Activated CD4-positive, CD25-positive, alpha-beta regulatory T cell treated with anti-CD3 and anti-CD28 coated beads, Interleukin-2, amount 50 U/mL, for 72 hours (primary cell): ENCODE data around the gene CCDC85C.

Source experiments
- DNase-seq: peaks from one replicate; pipeline ENCODE4 v3.0.0; 2021

CCDC85C gene

GRCh38 chr14:99570544-99571302, 33.3 kb downstream of the CCDC85C start:
- no peak for DNase-seq

- DNase-seq: no peak
Measured at GRCh38 chr14:99569725-99570543, 34.1 kb downstream of the CCDC85C start.

GRCh38 chr14:99568567-99569560, 35.1 kb downstream of the CCDC85C start:
- DNase-seq: no peak

- no peak for DNase-seq
Measured at GRCh38 chr14:99566390-99567354, 37.3 kb downstream of the CCDC85C start.

GRCh38 chr14:99566009-99566389, 38.0 kb downstream of the CCDC85C start:
- no peak for DNase-seq

- DNase-seq: no peak
Measured at GRCh38 chr14:99565383-99565782, 38.6 kb downstream of the CCDC85C start.

GRCh38 chr14:99564926-99565259, 39.1 kb downstream of the CCDC85C start:
- DNase-seq: no peak

GRCh38 chr14:99564256-99564925, 39.6 kb downstream of the CCDC85C start:
- DNase-seq: no peak

GRCh38 chr14:99563749-99564129, 40.3 kb downstream of the CCDC85C start:
- no peak for DNase-seq

- no peak for DNase-seq
Measured at GRCh38 chr14:99562856-99563748, 40.9 kb downstream of the CCDC85C start.

- DNase-seq: no peak
Measured at GRCh38 chr14:99561864-99562263, 42.1 kb downstream of the CCDC85C start.

- DNase-seq: no peak
Measured at GRCh38 chr14:99560922-99561683, 42.9 kb downstream of the CCDC85C start.

- no peak for DNase-seq
Measured at GRCh38 chr14:99560403-99560802, 43.6 kb downstream of the CCDC85C start.

GRCh38 chr14:99559286-99559990, 44.6 kb downstream of the CCDC85C start:
- no peak for DNase-seq

GRCh38 chr14:99556134-99556791, 47.7 kb downstream of the CCDC85C start:
- DNase-seq: no peak

- DNase-seq: no peak
Measured at GRCh38 chr14:99554757-99555531, 49.1 kb downstream of the CCDC85C start.

- no peak for DNase-seq
Measured at GRCh38 chr14:99554184-99554583, 49.8 kb downstream of the CCDC85C start.
